Mucosa of rectum (tissue), 2 donors: ENCODE data around the gene R3HDM2.

ENCODE experiments used
- H3K27ac ChIP-seq, 2 donors: one replicate each; pipeline ENCODE4 v1.7.0; 2013; ENCODE audit warnings: inconsistent platforms in 2 of 2, low read depth in 2 of 2, low read length in 2 of 2
- H3K27me3 ChIP-seq, 2 donors: one replicate each; pipeline ENCODE4 v1.7.0; 2013; ENCODE audit warnings: low read length in 2 of 2; ENCODE audit not compliant: control insufficient read depth in 2 of 2, insufficient read depth in 2 of 2
- H3K36me3 ChIP-seq, 2 donors: one replicate each; pipeline ENCODE4 v1.7.0; 2013; ENCODE audit warnings: low read length in 2 of 2; ENCODE audit not compliant: control insufficient read depth in 2 of 2, insufficient read depth in 2 of 2
- H3K4me1 ChIP-seq, 2 donors: one replicate each; pipeline ENCODE4 v1.7.0; 2013; ENCODE audit warnings: low read length in 2 of 2, mild to moderate bottlenecking in 1 of 2; ENCODE audit not compliant: control insufficient read depth in 2 of 2, insufficient read depth in 2 of 2
- H3K4me3 ChIP-seq, 2 donors: one replicate each; pipeline ENCODE4 v1.7.0; 2013; ENCODE audit warnings: low read length in 2 of 2
- H3K9ac ChIP-seq, 2 donors: one replicate each; pipeline ENCODE4 v1.7.0; 2013; ENCODE audit warnings: low read length in 2 of 2, low read depth in 1 of 2, mild to moderate bottlenecking in 1 of 2
- H3K9me3 ChIP-seq, 2 donors: one replicate each; pipeline ENCODE4 v1.7.0; 2013; ENCODE audit warnings: low read length in 2 of 2; ENCODE audit not compliant: control insufficient read depth in 2 of 2
- donor health status: healthy.
- donor health status: Normal muscosa, but diverticular disease.

R3HDM2 gene

DNA sequence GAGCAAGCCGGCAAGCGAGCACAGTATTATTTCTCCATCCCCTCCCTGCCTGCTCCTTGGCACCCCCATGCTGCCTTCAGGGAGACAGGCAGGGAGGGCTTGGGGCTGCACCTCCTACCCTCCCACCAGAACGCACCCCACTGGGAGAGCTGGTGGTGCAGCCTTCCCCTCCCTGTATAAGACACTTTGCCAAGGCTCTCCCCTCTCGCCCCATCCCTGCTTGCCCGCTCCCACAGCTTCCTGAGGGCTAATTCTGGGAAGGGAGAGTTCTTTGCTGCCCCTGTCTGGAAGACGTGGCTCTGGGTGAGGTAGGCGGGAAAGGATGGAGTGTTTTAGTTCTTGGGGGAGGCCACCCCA is 218.2 kb downstream of the R3HDM2 start:
- H3K9ac ChIP-seq = no peak overlapping the region
- no peak overlapping the region for H3K27ac ChIP-seq
- peaks cover 15 to 21% of the 10 kb centered on the region in 2 donors for H3K4me1 ChIP-seq
- H3K9me3 ChIP-seq = no peaks in the 10 kb centered on the region
- H3K27me3 ChIP-seq = peaks cover 21 to 28% of the 10 kb centered on the region in 2 donors
- no peak overlapping the region for H3K4me3 ChIP-seq
- peaks cover 19 to 41% of the 10 kb centered on the region in 2 donors for H3K36me3 ChIP-seq

DNA sequence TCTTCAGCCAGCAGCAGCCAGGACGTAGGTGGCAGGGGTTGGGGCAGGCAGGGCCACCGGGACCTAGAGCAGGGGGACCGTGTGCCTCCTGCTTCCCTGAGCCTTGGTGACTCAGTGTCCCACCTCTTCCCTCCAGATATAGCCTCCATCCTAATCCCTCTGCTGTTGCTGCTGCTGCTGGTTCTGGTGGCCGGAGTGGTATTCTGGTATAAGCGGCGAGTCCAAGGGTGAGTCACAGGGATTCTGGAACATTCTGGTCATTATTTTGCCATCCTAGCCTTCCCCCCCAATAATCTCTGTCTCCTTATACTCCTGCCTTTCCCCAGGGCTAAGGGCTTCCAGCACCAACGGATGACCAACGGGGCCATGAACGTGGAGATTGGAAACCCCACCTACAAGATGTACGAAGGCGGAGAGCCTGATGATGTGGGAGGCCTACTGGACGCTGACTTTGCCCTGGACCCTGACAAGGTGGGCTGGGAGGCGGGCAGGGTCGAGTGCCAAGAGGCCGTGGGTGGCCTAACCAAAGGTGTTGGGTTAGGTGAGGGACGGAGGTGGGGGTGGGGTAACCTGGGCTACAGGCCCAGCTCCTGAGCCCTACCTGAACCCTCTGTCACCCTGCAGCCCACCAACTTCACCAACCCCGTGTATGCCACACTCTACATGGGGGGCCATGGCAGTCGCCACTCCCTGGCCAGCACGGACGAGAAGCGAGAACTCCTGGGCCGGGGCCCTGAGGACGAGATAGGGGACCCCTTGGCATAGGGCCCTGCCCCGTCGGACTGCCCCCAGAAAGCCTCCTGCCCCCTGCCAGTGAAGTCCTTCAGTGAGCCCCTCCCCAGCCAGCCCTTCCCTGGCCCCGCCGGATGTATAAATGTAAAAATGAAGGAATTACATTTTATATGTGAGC is 218.8 kb downstream of the R3HDM2 start:
- H3K9me3 ChIP-seq = no peaks in the 10 kb centered on the region
- H3K27ac ChIP-seq = no peak overlapping the region
- peaks cover 10 to 16% of the 10 kb centered on the region in 2 donors for H3K4me1 ChIP-seq
- peaks cover 15 to 22% of the 10 kb centered on the region in 2 donors for H3K27me3 ChIP-seq
- no peak overlapping the region for H3K9ac ChIP-seq
- no peak overlapping the region for H3K4me3 ChIP-seq
- peaks cover 22 to 45% of the 10 kb centered on the region in 2 donors for H3K36me3 ChIP-seq

DNA sequence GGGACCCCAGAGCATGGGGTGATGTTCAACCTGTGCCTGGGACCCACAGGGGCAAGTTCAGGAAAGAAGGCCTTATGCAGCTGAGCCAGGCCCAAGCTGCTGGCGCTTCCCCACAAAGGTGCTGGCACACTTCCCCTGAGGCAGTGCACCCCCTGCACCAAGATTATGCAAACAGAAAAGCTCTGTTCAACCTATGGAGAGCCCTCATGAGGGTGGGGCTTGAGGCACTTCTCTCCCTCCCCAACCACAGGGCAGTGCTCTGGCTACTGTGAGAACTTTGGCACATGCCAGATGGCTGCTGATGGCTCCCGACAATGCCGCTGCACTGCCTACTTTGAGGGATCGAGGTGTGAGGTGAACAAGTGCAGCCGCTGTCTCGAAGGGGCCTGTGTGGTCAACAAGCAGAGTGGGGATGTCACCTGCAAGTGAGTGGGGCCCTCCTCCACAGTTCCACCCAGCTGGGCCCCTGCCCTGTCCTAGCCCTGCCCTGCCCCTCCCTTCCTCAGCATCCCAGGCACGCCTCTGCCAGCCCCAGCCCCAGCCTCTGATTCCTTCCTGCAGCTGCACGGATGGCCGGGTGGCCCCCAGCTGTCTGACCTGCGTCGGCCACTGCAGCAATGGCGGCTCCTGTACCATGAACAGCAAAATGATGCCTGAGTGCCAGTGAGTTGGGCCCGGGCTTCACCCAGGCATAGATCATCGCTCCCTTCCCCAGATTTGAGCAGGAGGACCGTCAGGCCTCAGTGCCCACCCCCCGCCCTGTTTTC is 219.7 kb downstream of the R3HDM2 start:
- Histone ChIP-seq H3K27ac (no peak overlapping the region), H3K4me1 (peaks cover 7 to 11% of the 10 kb centered on the region in 2 donors)

DNA sequence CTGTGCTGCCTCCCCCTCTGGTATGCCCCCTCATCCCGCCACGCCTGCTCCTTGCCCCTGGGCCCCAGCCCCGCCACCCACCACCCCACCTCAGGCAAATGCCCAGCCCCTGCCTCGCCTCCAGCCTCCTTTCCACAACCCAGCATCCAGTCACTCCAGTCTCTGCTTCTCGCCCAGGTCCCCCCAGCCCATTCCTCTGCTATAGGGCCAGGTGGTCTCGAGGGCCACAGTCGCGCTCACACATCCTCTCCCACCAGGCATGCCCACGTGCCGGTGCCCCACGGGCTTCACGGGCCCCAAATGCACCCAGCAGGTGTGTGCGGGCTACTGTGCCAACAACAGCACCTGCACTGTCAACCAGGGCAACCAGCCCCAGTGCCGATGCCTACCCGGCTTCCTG is 220.4 kb downstream of the R3HDM2 start:
- Histone ChIP-seq H3K36me3 (peaks cover 34 to 58% of the 10 kb centered on the region in 2 donors), H3K4me3 (no peak overlapping the region), H3K9me3 (no peaks in the 10 kb centered on the region), H3K27ac (no peak overlapping the region), H3K9ac (no peak overlapping the region), H3K27me3 (peaks cover 9 to 10% of the 10 kb centered on the region in 2 donors), H3K4me1 (peaks cover 3 to 7% of the 10 kb centered on the region in 2 donors)

More for the DNA sequence above, 219.7 kb downstream of the R3HDM2 start:
- no peak overlapping the region for H3K9ac ChIP-seq
- H3K4me3 ChIP-seq = no peak overlapping the region
- peaks cover 27 to 51% of the 10 kb centered on the region in 2 donors for H3K36me3 ChIP-seq
- peaks cover 15 to 16% of the 10 kb centered on the region in 2 donors for H3K27me3 ChIP-seq
- no peaks in the 10 kb centered on the region for H3K9me3 ChIP-seq

DNA sequence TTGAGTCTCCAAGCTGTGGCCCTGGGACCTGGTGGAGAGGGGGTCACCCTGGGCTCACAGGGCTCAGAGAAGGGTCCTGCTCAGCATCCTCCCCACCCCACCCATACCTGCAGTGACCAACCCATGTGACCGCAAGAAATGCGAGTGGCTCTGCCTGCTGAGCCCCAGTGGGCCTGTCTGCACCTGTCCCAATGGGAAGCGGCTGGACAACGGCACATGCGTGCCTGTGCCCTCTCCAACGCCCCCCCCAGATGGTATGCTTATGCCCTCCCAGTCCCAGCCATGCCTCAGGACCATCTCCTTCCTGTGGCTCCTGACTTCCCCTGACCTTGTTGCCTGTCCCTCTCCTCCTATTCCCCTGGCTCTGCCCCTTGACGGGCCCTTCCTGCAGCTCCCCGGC is 220.9 kb downstream of the R3HDM2 start:
- H3K36me3 ChIP-seq = peaks cover 39 to 63% of the 10 kb centered on the region in 2 donors

DNA sequence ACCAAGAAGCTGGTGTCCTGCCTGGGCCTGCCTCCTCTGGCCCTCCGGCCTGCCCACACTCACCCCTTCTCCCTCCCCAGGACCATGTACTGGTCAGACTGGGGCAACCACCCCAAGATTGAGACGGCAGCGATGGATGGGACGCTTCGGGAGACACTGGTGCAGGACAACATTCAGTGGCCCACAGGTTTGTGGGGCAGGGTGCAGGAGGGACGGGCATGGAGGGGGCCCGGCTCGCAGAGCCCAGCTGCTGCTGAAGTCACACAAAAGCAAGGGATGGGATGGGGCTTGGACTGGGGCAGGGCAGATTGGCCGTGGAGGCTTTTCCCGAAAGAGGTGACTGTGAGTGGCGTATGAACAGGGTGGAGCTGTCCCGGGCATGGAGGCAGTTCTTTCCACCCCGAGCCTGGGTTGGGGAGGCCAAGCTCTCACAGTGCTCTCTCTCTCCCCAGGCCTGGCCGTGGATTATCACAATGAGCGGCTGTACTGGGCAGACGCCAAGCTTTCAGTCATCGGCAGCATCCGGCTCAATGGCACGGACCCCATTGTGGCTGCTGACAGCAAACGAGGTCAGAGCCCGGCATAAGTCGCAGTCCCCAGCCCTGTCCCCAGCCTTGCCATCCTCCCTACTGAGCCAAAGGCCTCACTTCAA is 222.1 kb downstream of the R3HDM2 start:
- H3K9ac ChIP-seq = no peak overlapping the region

More for the DNA sequence above, 220.9 kb downstream of the R3HDM2 start:
- no peak overlapping the region for H3K27ac ChIP-seq
- H3K4me1 ChIP-seq = peaks cover 3 to 7% of the 10 kb centered on the region in 2 donors
- H3K9me3 ChIP-seq = no peaks in the 10 kb centered on the region
- H3K27me3 ChIP-seq = peaks cover 4 to 5% of the 10 kb centered on the region in 2 donors
- no peak overlapping the region for H3K9ac ChIP-seq
- no peak overlapping the region for H3K4me3 ChIP-seq

DNA sequence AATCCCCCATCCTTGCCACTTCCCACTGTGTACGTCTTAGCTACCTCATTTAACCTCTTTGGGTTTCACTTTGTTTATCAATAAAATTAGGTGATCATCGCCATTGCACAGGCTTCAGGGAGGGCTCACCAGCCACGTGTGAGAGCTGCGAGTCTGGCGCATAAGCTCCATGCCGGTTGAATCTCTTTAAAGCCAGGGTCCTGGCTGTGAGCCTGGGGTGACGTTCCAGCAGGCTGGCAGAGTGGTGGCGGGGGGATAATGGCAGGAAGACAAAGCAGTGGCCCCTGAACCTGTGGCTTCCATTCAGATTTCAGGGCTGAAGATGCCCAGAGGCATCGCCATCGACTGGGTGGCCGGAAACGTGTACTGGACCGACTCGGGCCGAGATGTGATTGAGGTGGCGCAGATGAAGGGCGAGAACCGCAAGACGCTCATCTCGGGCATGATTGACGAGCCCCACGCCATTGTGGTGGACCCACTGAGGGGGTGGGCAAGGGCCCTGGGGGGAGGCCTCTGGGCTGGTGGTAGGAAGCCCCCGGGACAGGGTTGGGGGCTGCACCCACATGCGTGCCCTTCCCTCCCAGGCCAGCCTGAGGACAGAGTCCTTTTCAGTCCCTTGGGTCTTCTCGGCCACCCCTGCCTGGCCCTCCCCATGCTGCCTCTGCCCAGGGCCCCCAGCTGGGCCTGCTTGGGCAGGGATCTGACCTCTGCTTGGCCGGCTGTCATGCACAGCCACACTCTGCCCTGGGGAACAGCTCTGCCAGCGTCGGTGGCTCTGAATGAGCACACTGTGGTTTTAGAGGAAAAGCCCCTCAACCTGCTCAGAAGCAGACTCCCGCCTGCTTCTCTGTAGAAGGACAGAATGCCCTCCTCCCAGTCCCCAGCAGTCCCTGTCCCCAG is 222.9 kb downstream of the R3HDM2 start:
- Histone ChIP-seq H3K4me1 (no peaks in the 10 kb centered on the region), H3K27ac (no peak overlapping the region), H3K9me3 (no peaks in the 10 kb centered on the region), H3K27me3 (no peaks in the 10 kb centered on the region), H3K36me3 (peaks cover 57 to 76% of the 10 kb centered on the region in 2 donors), H3K4me3 (no peak overlapping the region), H3K9ac (no peak overlapping the region)

More for the DNA sequence above, 222.1 kb downstream of the R3HDM2 start:
- H3K4me1 ChIP-seq = peaks cover 0 to 4% of the 10 kb centered on the region in 2 donors
- H3K4me3 ChIP-seq = no peak overlapping the region
- H3K27ac ChIP-seq = no peak overlapping the region
- peaks cover 49 to 70% of the 10 kb centered on the region in 2 donors for H3K36me3 ChIP-seq
- H3K27me3 ChIP-seq = no peaks in the 10 kb centered on the region
- no peaks in the 10 kb centered on the region for H3K9me3 ChIP-seq

DNA sequence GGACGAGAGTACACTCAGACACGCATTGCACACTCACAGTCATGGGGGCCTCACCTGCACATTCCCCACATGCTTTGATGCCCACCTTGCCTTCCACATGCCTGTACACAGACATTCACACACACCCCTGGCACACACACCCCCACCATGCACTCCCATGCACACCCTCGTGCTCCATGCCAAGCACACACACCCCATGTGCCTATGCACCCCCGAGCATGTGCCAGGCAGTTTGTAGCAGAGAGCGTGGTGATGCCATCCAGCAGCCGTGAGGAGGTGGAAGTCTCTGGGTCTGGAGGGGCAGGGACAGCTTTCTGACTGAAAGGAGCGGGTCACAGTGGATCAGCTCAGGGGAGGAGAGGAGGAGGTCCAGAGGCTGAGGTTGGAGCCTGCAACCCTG is 224.9 kb downstream of the R3HDM2 start:
- Histone ChIP-seq H3K4me1 (no peaks in the 10 kb centered on the region), H3K9me3 (no peaks in the 10 kb centered on the region), H3K36me3 (peaks cover 66 to 83% of the 10 kb centered on the region in 2 donors), H3K4me3 (no peak overlapping the region), H3K27me3 (no peaks in the 10 kb centered on the region), H3K9ac (no peak overlapping the region), H3K27ac (no peak overlapping the region)

DNA sequence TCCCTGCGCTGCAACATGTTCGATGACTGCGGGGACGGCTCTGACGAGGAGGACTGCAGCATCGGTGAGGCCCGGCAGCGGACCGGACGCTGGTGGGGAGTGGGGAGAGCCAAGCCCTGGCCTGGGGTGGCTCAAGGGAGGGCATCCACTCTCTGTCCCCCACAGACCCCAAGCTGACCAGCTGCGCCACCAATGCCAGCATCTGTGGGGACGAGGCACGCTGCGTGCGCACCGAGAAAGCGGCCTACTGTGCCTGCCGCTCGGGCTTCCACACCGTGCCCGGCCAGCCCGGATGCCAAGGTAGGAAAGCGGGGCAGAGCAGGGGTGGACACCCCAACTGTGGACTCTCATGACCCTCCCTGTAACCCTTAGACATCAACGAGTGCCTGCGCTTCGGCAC is 225.7 kb downstream of the R3HDM2 start:
- H3K9ac ChIP-seq = no peak overlapping the region
- no peaks in the 10 kb centered on the region for H3K9me3 ChIP-seq
- no peaks in the 10 kb centered on the region for H3K4me1 ChIP-seq
- no peak overlapping the region for H3K27ac ChIP-seq
- no peak overlapping the region for H3K4me3 ChIP-seq
- no peaks in the 10 kb centered on the region for H3K27me3 ChIP-seq
- H3K36me3 ChIP-seq = peaks cover 68 to 81% of the 10 kb centered on the region in 2 donors
